Effector memory CD8-positive, alpha-beta T cell (primary cell): Measurements from ENCODE around the gene RPS6KA1.
A peak's percentile ranks its signal among the peaks of the same experiment; 100 is the strongest.
"Not testable (repeated sequence)": the region's sequence is repeated elsewhere in the genome, so short reads cannot be mapped to it uniquely, and the experiment has no call there.

ENCODE experiments used
- ATAC-seq: fragments of 150-1000 bp; cut with Tn5 transposase; replicated peaks from 2 replicates; pipeline ENCODE4 v1.10.0; 2021; ENCODE audit warnings: mild to moderate bottlenecking, moderate library complexity
- DNase-seq, 3 experiments: peaks; one replicate each; pipeline ENCODE4 v3.0.0; 2021
- H3K27ac Mint-ChIP-seq, 2 donors: one replicate each; pipeline ENCODE4 v1.8.0; 2022; ENCODE audit warnings: mild to moderate bottlenecking in 2 of 2, mixed read lengths in 2 of 2, moderate library complexity in 2 of 2
- H3K27me3 Mint-ChIP-seq, 2 donors: one replicate each; pipeline ENCODE4 v1.8.0; 2022; ENCODE audit warnings: mixed read lengths in 2 of 2
- H3K36me3 Mint-ChIP-seq: one replicate; pipeline ENCODE4 v1.8.0; 2022; ENCODE audit warnings: mild to moderate bottlenecking, moderate library complexity, mixed read lengths; ENCODE audit not compliant: insufficient read depth
- H3K4me1 Mint-ChIP-seq, 2 donors: one replicate each; pipeline ENCODE4 v1.8.0; 2022; ENCODE audit warnings: low read depth in 2 of 2, mixed read lengths in 2 of 2
- H3K4me3 Mint-ChIP-seq, 2 donors: one replicate each; pipeline ENCODE4 v1.8.0; 2022; ENCODE audit warnings: mild to moderate bottlenecking in 2 of 2, mixed read lengths in 2 of 2, moderate library complexity in 2 of 2
- H3K9me3 Mint-ChIP-seq, 2 donors: one replicate each; pipeline ENCODE4 v1.8.0; 2022; ENCODE audit warnings: mixed read lengths in 2 of 2
- total RNA-seq, 9 experiments: gene quantifications; one replicate each; lab custom pipeline; 2026; lab: John Stamatoyannopoulos, UW

Gene RPS6KA1
- 101 to 243 (median 129) reads per million in 9 experiments for total RNA-seq

DNA sequence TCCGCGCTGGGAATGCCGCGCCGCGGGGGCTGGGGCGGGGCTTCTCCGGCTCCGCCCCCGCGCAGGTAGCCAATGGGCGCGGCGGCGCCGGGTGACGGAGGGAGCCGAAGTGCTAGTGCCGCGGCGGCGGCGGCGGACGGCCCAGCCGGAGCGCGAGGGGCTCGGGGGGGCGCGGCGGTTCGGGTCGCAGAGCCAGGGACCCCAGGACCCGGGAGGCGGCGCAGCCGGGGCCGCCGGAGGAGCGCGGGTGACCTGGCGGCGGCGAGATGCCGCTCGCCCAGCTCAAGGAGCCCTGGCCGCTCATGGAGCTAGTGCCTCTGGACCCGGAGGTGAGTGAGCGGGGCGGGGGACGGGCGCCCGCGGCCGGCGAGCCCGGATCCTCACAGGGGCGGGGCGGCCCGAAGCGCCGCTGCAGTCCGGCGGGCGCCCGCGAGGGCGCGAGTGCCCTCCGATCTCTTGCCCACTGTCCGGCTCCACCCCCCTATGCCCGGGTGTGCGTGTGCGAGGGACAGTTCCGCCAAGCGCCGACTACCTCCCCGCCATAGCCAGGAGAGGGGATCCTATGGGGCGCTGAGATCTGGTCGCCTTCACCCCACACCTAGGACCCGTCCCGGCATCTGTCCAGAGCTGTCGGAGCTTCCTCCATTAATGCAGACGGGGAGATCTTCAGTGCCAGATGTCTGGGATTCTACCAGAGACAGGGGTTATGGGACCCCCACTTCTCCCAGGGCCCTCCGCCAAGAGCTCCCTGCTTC is at the start of gene RPS6KA1:
Gene RPS6KA1, plus strand, starts transcription at position 107 of the 755 bp plus-strand sequence. Its CDS starts 160 bp downstream, at position 267.
- DNase-seq, result peak in 2 of 3 experiments; percentile 37 to 45
- H3K9me3 Mint-ChIP-seq, result no peaks in the 10 kb centered on the region
- peaks cover 0 to 4% of the 10 kb centered on the region in 2 donors for H3K27me3 Mint-ChIP-seq
- peaks cover 19 to 31% of the 10 kb centered on the region in 2 donors for H3K4me1 Mint-ChIP-seq
- H3K4me3 Mint-ChIP-seq, result peak within 1 kb of the TSS; percentile 92 to 94
- H3K27ac Mint-ChIP-seq, result peak within 1 kb of the TSS; percentile 81 to 95
- peaks cover 3% of the 10 kb centered on the region for H3K36me3 Mint-ChIP-seq
- peak; percentile 88 for ATAC-seq

DNA sequence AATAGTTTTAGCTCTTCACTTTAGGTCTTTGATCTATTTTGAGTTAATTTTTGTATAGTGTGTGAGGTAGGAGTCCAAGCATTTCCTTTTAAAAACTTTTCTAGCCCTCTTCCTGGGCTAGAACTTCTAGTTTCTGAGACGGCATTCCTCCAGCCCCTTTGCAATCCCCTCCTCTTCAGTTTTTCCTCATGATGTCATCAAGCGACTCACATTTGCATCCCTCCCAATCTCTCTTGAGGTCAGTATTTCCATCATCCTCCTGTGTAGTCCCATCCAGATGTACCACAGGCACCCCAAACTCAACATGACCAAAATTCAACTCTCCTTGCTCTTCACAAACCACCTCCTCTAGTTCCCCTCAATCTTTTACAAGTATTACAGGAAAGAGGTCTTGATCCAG is 46.6 kb upstream of the RPS6KA1 start:
- H3K36me3 Mint-ChIP-seq, result peaks cover 16% of the 10 kb centered on the region
- no peaks in the 10 kb centered on the region for H3K4me1 Mint-ChIP-seq
- H3K27me3 Mint-ChIP-seq, result no peaks in the 10 kb centered on the region
- DNase-seq (no peak), ATAC-seq (no peak)
- no peak overlapping the region for H3K4me3 Mint-ChIP-seq
- H3K9me3 Mint-ChIP-seq, result no peaks in the 10 kb centered on the region
- H3K27ac Mint-ChIP-seq, result no peak overlapping the region

DNA sequence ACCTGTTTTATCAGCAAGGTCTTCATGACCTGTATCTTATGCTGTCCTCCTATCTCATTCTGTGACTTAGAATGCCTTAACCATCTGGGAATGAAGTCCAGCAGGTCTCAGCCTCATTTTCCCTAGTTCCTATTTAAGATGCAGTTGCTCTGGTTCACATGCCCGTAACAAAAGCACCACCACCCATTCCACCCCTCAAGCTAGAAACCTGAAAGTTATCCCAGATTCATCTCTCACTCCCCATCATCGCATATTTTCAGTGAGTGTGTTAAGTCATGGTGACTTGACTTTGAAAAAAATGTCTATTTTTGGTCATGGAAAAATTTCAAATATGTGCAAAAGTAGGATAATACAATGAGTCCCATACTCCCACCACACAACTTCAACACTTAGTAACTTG is 45.6 kb upstream of the RPS6KA1 start:
- H3K27me3 Mint-ChIP-seq, result no peaks in the 10 kb centered on the region
- H3K27ac Mint-ChIP-seq, result peak overlapping the region in 1 of 2 donors; percentile 36
- no peak overlapping the region for H3K4me3 Mint-ChIP-seq
- H3K36me3 Mint-ChIP-seq, result peaks cover 10% of the 10 kb centered on the region
- ATAC-seq, result no peak
- no peaks in the 10 kb centered on the region for H3K9me3 Mint-ChIP-seq
- no peaks in the 10 kb centered on the region for H3K4me1 Mint-ChIP-seq
- DNase-seq, result no peak

DNA sequence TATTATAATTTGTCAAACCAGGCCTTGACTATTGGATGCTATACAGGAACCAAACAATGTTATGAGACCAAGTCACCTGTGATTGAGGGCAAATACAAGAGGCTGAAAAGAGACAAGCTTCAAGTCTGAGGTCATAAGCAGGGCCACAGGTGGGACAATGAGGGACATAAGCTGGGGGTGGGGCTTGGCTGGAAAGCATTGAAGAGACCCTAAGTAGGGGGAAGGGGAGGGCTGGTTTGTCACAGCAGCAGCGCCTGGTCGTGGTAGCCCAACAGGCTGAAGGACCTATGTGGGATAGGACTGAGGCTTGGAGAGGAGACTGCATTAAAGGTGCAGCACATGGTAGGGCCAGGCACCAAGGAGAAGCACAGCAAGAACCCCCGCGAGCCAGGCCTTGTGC is 39.4 kb upstream of the RPS6KA1 start:
- Mint-ChIP-seq H3K4me3 (no peak overlapping the region), H3K36me3 (no peaks in the 10 kb centered on the region), H3K27ac (no peak overlapping the region), H3K27me3 (no peaks in the 10 kb centered on the region), H3K9me3 (no peaks in the 10 kb centered on the region), H3K4me1 (no peaks in the 10 kb centered on the region)
- ATAC-seq (no peak), DNase-seq (no peak)

DNA sequence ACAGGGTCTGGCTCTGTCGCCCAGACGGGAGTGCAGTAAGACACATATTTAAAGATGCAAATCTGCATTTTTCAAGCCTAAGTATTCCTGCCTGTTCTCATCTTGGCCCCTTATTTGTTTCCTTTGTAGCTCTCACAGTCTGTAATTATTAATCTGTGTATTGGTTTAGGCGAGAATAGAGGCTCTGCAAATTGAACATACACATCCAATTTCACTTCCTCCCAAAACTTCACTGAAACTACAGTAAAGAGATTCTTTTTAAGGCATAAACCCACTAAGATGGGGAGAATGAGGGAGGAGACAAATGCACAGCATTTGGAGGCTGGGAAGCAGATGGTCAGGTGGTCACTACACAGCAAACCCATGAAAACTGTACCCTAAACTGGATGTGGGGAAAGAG is 36.3 kb upstream of the RPS6KA1 start:
- no peak overlapping the region for H3K27ac Mint-ChIP-seq
- DNase-seq (no peak), ATAC-seq (no peak)
- no peak overlapping the region for H3K4me3 Mint-ChIP-seq
- H3K27me3 Mint-ChIP-seq, result no peaks in the 10 kb centered on the region
- no peaks in the 10 kb centered on the region for H3K4me1 Mint-ChIP-seq
- H3K36me3 Mint-ChIP-seq, result no peaks in the 10 kb centered on the region
- no peaks in the 10 kb centered on the region for H3K9me3 Mint-ChIP-seq

DNA sequence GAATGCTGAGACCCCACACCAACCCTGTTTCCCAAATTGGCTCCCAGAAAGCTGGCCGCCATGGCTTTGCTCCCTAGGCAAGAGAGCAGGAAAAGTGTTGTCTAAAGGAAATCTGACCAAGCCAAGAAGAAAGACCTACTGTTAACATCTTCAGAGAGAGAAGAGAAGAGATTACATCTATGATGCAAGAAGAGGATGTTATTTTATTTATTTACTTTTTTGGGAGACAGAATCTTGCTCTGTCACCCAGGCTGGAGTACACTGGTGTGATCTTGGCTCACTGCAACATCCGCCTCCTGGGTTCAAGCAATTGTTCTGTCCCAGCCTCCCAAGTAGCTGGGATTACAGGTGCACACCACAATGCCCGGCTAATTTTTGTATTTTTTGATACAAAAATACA is 35.6 kb upstream of the RPS6KA1 start:
- Mint-ChIP-seq H3K4me3 (no peak overlapping the region), H3K27ac (no peak overlapping the region), H3K27me3 (no peaks in the 10 kb centered on the region), H3K4me1 (no peaks in the 10 kb centered on the region), H3K36me3 (no peaks in the 10 kb centered on the region), H3K9me3 (no peaks in the 10 kb centered on the region)
- no peak for DNase-seq
- ATAC-seq, result no peak

DNA sequence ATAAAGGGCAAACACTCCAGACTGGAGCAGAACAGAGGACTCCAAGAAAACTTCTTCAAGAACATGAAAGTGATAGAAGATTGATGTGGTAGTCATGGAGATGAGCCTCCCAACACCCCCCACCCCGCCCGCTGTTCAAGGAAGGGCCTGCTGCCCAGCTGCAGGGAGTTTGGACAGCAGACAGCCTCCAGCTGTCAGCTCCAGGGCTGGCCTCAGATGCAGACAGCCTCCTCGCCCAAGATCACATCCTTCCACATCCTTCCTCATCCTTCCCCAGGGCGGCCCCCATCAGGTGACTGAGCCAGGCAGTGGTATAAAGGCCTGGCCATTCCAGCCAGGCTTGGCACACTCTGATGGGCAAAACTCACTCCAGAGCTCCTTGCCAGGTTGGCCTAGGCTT is 32.7 kb upstream of the RPS6KA1 start:
- Mint-ChIP-seq H3K27me3 (no peaks in the 10 kb centered on the region), H3K36me3 (peaks cover 11% of the 10 kb centered on the region), H3K4me3 (no peak overlapping the region), H3K9me3 (no peaks in the 10 kb centered on the region), H3K27ac (no peak overlapping the region), H3K4me1 (peaks cover 0 to 6% of the 10 kb centered on the region in 2 donors)
- ATAC-seq, result no peak
- DNase-seq, result no peak

DNA sequence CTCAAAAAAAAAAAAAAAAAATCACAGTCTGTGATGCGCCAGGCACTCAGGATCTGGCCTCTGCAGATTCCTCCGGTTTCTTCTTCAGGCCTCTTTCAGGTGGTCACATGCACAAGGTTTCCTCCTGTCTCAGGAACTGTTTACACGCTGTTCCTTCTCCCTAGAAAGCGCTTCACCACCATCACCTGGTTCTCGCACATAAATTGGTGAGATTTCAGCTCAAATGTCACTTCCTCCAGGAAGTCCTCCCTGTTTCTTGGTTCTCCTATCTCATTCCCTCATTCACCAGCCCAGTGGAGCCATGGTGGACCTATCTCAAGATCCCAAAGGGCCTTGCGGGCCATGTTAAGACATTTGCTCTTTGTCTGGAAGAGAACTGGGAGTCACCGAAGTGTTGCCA is 30.7 kb upstream of the RPS6KA1 start:
- H3K4me1 Mint-ChIP-seq, result peaks cover 0 to 8% of the 10 kb centered on the region in 2 donors
- H3K4me3 Mint-ChIP-seq, result no peak overlapping the region
- peaks cover 11% of the 10 kb centered on the region for H3K36me3 Mint-ChIP-seq
- no peaks in the 10 kb centered on the region for H3K9me3 Mint-ChIP-seq
- H3K27me3 Mint-ChIP-seq, result no peaks in the 10 kb centered on the region
- ATAC-seq (no peak), DNase-seq (no peak)
- no peak overlapping the region for H3K27ac Mint-ChIP-seq

DNA sequence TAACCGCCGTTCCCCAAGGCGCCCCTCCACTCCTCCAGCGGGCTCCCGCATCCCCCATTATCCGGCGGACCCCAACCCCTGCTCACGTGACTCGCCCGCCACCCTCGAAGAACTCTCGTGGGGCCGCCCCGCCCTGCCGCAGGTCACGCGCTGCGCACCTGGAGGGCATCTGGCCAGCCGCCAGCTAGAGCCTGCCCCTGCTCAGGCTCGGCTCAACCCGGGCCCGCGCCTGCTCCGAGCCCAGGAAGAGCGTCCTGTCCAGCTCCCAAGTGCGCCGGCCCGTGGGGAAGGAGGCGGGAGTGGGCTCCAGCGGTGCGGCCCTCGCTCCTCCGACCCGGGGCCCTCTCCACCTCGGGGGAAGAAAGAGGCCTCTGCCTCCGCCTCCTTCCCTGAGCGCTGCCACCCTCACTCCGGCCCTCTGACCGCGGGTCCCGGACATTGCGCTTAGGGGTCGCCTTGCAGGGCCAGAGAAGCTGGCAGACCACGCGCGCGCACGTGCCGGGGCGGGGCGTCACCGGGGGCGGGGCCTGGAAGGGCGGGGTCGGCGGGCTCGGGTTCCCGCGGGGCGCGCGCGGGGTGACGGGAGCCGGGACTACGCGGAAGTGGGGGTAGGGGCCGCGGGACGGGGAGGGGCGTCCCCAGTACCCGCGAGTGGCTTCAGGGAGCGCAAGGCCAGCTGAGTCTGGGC is 28.9 kb upstream of the RPS6KA1 start:
- Mint-ChIP-seq H3K4me3 (peak overlapping the region; percentile 81), H3K4me1 (peaks cover 0 to 8% of the 10 kb centered on the region in 2 donors), H3K27me3 (no peaks in the 10 kb centered on the region), H3K27ac (peak overlapping the region; percentile 62 to 77), H3K36me3 (peaks cover 11% of the 10 kb centered on the region), H3K9me3 (no peaks in the 10 kb centered on the region)
- ATAC-seq (peak; percentile 73), DNase-seq (peak; percentile 81 to 86 (median 83))

DNA sequence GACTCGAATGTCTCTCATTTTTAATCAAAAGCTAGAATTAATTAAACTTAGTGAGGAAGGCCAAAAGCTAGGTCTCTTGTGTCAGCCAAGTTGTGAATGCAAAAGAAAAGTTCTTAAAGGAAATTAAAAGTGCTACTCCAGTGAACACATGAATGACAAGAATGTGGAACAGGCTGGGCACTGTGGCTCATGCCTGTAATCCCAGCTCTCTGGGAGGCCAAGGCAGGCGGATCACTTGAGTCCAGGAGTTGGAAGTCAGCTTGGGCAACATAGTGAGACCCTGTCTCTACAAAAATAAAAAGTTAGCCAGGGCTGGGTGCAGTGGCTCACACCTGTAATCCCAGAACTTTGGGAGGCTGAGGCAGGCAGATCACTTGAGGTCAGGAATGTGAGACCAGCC is 18.9 kb upstream of the RPS6KA1 start:
- H3K9me3 Mint-ChIP-seq, DNase-seq, H3K27ac Mint-ChIP-seq, H3K4me3 Mint-ChIP-seq, ATAC-seq, H3K36me3 Mint-ChIP-seq, H3K27me3 Mint-ChIP-seq, H3K4me1 Mint-ChIP-seq: not testable (repeated sequence)

DNA sequence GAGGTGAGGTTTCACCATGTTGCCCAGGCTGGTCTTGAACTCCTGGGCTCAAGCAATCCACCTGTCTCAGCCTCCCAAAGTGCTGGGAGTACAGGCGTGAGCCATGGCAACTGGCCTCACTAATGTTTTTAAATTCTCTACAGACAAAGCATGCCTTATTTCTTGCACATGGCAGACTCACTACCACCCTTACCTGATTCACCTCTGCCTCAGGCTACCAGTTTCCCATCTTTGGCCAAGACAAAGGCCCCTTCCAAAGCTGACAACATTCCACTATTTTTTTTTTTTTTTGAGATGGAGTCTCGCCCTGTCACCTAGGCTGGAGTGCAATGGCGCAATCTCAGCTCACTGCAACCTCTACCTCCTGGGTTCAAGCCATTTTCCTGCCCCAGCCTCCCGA is 13.7 kb upstream of the RPS6KA1 start:
- not testable (repeated sequence) for H3K9me3 Mint-ChIP-seq

DNA sequence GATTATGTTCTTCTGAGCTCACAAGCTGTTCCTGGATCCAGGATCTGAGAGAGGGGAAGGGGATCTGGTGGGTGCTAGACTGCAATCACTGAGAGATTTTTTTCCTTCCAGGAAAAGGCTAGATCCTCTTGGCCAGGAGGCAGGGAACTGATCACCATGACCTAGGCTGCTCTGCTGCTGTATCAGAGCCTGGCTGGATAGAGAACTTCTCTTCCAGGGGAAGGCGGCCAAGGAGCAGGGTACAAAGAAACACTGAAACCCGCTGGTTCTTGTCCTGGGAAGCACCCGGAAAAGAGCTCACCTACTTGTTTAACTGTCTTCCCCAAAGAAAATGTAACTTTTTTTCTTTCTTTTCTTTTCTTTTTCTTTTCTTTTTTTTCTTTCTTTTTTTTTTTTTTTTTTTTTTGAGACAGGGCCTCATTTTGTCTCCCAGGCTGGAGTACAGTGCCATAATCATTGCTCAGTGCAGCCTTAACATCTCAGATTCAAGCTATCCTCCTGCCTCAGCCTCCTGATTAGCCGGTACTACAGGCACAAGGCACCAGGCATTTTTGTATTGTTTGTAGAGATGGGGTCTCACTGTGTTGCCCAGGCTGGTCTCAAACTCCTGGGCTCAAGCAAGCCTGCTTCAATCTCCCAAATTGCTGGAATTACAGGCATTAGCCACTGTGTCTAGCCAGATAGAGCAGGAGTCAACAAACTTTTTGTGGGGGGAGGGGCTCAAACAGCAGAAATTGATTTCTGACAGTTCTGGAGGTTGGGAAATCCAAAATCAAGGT is 12.4 kb upstream of the RPS6KA1 start:
- Mint-ChIP-seq H3K27me3 (peaks cover 7 to 8% of the 10 kb centered on the region in 2 donors), H3K27ac (no peak overlapping the region), H3K4me1 (no peaks in the 10 kb centered on the region), H3K36me3 (no peaks in the 10 kb centered on the region), H3K4me3 (no peak overlapping the region), H3K9me3 (no peaks in the 10 kb centered on the region)
- DNase-seq (no peak), ATAC-seq (no peak)

More for the DNA sequence above, 13.7 kb upstream of the RPS6KA1 start:
- H3K27me3 Mint-ChIP-seq, H3K36me3 Mint-ChIP-seq, ATAC-seq, H3K4me1 Mint-ChIP-seq, H3K4me3 Mint-ChIP-seq, H3K27ac Mint-ChIP-seq, DNase-seq: not testable (repeated sequence)

DNA sequence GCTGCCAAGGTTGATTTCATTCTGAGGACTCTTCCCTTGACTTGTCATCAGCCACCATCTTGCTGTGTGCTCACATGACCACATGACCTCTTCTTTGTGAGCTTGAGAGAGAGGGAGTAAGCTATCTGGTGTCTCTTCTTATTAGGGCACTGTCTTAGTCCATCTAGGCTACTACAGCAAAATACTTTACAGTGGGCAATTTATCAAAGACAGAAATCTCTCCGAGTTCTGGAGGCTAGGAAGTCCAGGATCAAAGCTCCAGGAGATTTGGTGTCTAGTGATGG is 11.9 kb upstream of the RPS6KA1 start:
- Mint-ChIP-seq H3K9me3 (no peaks in the 10 kb centered on the region), H3K4me3 (no peak overlapping the region), H3K36me3 (no peaks in the 10 kb centered on the region), H3K27ac (no peak overlapping the region), H3K27me3 (peaks cover 7 to 8% of the 10 kb centered on the region in 2 donors), H3K4me1 (no peaks in the 10 kb centered on the region)
- ATAC-seq (no peak), DNase-seq (no peak)
